ENCODE data around the gene PDLIM5. TPM values are rescaled to one million over a fixed set of nuclear protein-coding genes. Genes with fewer than 3 reads are reported as not detected.

The PDLIM5 gene
- total RNA-seq, 1 donor from 2014 or later, result 71.0 TPM

DNA sequence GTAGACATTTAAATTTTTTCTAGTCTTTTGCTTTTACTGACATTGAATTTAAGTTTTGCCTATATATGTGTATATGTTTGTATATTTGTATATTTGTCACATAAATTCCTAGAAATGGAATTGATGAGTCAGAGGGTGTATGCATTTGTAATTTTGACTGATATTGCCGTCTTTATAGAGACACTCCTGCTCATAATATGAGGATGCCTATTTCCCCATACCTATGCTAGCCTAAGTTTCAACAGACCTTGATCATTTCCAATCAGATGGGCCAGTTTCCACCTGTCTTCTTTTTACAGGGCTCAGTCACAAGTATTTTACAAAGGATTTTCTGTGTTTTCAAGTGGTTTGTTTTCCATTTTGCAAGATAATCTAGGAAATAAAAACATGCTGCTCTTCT, 10.8 kb downstream of the PDLIM5 start:
- H3K4me3 Mint-ChIP-seq, result no peak overlapping the region
- H3K9me3 Mint-ChIP-seq, result peaks cover 1% of the 10 kb centered on the region
- DNase-seq (ENCODE audit: low read depth, low spot score), result no peak
- H3K36me3 Mint-ChIP-seq (ENCODE audit: low read depth), result peaks cover 1% of the 10 kb centered on the region
- no peaks in the 10 kb centered on the region for H3K27me3 Mint-ChIP-seq (ENCODE audit: low read depth)
- H3K4me1 Mint-ChIP-seq, result peaks cover 72% of the 10 kb centered on the region
- TF ChIP-seq, protein P1, sequence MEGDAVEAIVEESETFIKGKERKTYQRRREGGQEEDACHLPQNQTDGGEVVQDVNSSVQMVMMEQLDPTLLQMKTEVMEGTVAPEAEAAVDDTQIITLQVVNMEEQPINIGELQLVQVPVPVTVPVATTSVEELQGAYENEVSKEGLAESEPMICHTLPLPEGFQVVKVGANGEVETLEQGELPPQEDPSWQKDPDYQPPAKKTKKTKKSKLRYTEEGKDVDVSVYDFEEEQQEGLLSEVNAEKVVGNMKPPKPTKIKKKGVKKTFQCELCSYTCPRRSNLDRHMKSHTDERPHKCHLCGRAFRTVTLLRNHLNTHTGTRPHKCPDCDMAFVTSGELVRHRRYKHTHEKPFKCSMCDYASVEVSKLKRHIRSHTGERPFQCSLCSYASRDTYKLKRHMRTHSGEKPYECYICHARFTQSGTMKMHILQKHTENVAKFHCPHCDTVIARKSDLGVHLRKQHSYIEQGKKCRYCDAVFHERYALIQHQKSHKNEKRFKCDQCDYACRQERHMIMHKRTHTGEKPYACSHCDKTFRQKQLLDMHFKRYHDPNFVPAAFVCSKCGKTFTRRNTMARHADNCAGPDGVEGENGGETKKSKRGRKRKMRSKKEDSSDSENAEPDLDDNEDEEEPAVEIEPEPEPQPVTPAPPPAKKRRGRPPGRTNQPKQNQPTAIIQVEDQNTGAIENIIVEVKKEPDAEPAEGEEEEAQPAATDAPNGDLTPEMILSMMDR (conservative IDR thresholded peaks at IDR 0.05), result no peak
- no peak overlapping the region for H3K27ac Mint-ChIP-seq (ENCODE audit: unreplicated experiment)

DNA sequence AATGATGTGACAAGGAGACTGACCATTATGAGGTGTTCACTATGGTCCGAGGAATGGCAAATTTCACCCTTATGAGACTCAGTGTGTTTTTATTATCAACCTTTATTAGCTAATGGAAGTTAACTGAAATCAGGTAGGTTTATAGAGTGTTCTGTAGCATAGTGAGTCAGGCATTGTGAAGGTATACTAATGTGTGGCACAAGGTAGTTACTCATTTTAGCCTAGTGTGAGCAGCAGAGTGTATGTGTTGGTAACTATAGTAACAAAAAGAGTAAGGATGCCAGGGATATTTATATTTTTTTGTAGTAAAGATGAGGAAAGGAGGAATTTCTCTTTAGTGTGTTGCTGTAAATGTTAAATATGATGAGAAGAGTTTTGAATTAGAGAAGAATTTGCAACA, 12.0 kb downstream of the PDLIM5 start:
- no peak overlapping the region for H3K27ac Mint-ChIP-seq (ENCODE audit: unreplicated experiment)

DNA sequence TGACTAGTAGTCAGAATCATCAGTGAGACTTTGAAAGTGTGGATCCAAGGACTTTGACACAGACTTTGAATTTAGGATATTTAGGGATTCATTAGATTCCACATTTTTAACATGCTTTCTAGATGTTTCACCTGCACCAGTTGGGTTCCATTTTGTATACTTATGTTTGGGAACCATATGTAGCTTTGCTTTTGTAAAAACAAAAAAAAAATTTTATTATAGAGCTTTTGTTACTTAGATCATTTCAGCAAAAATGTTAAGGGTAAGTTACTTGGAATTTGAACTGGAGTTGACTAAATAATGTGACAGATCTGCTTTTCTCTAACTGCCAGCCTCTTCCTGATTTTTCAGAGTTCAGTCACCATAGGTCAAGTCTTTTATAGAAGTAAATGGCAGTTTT, 14.6 kb downstream of the PDLIM5 start:
- no peak overlapping the region for H3K4me3 Mint-ChIP-seq
- TF ChIP-seq, protein P1 (conservative IDR thresholded peaks at IDR 0.05), result no peak
- no peak for DNase-seq (ENCODE audit: low read depth, low spot score)
- H3K27ac Mint-ChIP-seq (ENCODE audit: unreplicated experiment), result no peak overlapping the region
- peaks cover 11% of the 10 kb centered on the region for H3K9me3 Mint-ChIP-seq
- H3K4me1 Mint-ChIP-seq, result peaks cover 41% of the 10 kb centered on the region
- no peaks in the 10 kb centered on the region for H3K27me3 Mint-ChIP-seq (ENCODE audit: low read depth)
- H3K36me3 Mint-ChIP-seq (ENCODE audit: low read depth), result peaks cover 14% of the 10 kb centered on the region

More for the DNA sequence above, 12.0 kb downstream of the PDLIM5 start:
- Mint-ChIP-seq H3K27me3 (ENCODE audit: low read depth) (no peaks in the 10 kb centered on the region), H3K9me3 (peaks cover 3% of the 10 kb centered on the region), H3K36me3 (ENCODE audit: low read depth) (peaks cover 3% of the 10 kb centered on the region), H3K4me1 (peaks cover 64% of the 10 kb centered on the region), H3K4me3 (no peak overlapping the region)
- TF ChIP-seq, protein P1 (conservative IDR thresholded peaks at IDR 0.05), result no peak
- DNase-seq (ENCODE audit: low read depth, low spot score), result no peak

DNA sequence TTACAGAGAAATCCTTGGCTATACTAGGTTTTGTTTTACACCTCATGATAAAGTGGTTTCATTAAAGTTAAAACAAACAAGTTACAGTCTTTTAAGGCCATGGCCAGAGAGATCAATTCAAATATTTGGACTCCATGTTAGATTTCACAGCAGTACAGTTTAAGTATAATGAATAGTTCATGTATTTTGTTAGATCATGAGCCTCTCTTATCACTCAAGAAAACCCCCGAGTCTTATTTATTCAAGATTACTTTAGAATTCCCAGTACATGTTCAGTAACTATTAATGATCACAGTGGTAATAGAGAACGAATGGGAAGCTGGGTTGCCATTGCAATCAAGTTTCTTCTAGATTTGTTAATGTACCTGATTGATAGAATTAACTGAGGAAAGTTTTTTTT, 15.2 kb downstream of the PDLIM5 start:
- TF ChIP-seq, protein P1 (conservative IDR thresholded peaks at IDR 0.05), result no peak
- Mint-ChIP-seq H3K36me3 (ENCODE audit: low read depth) (peaks cover 14% of the 10 kb centered on the region), H3K4me1 (peaks cover 37% of the 10 kb centered on the region), H3K4me3 (no peak overlapping the region), H3K27ac (ENCODE audit: unreplicated experiment) (no peak overlapping the region), H3K9me3 (peaks cover 11% of the 10 kb centered on the region), H3K27me3 (ENCODE audit: low read depth) (no peaks in the 10 kb centered on the region)
- no peak for DNase-seq (ENCODE audit: low read depth, low spot score)

DNA sequence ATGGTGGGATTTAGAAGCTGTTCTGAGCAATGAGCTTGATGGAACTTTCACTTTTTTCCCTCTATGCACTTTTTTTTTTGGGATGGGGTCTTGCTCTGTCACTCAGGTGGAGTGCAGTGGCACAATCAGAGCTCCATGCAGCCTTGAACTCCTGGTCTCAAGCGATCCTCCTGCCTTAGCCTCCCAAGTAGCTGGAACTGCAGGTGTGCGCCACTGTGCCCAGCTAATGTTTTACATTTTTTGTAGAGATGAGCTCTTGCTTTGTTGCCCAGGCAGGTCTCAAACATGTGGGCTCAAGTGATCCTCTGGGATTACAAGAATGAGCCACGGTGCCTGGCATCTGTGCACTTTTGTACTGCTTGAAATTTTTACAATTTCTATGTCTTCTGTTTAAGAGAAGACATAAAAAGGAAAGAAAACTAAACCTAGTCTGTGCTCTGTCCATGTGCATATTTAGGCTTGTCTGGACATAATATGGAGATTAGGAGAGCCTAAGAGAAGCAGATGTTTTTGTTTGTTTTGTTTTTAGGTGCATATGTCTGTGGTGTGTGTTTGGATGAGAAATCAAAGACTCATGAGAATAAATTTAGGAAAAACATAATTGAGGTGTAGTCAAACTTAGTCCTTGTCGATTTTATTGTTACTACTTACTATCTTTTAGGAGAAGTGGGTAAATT, 16.5 kb downstream of the PDLIM5 start:
- DNase-seq (ENCODE audit: low read depth, low spot score), result no peak
- no peak overlapping the region for H3K27ac Mint-ChIP-seq (ENCODE audit: unreplicated experiment)
- peaks cover 15% of the 10 kb centered on the region for H3K36me3 Mint-ChIP-seq (ENCODE audit: low read depth)
- no peaks in the 10 kb centered on the region for H3K27me3 Mint-ChIP-seq (ENCODE audit: low read depth)
- peaks cover 11% of the 10 kb centered on the region for H3K9me3 Mint-ChIP-seq
- peaks cover 26% of the 10 kb centered on the region for H3K4me1 Mint-ChIP-seq
- H3K4me3 Mint-ChIP-seq, result no peak overlapping the region
- TF ChIP-seq, protein P1 (conservative IDR thresholded peaks at IDR 0.05), result no peak

Data from neural crest cell (in vitro differentiated cells).